DOHH2 (cell line): ENCODE results near the gene CAPN2.

Experiments
- EZH2phosphoT487 ChIP-seq: fragments of 200-600 bp; sonication (generic); IDR thresholded peaks from 2 replicates; pipeline ENCODE4 v1.6.1; 2017; ENCODE audit warnings: borderline replicate concordance, mild to moderate bottlenecking, antibody characterized with exemption, low read length, moderate library complexity, mixed read lengths
- TF ChIP-seq, protein P1 (sequence below): fragments of 200-600 bp; sonication (generic); IDR thresholded peaks from one replicate; pipeline ENCODE4 v1.5.1; 2014; ENCODE audit warnings: antibody characterized with exemption, mild to moderate bottlenecking, low read depth, low read length; ENCODE audit not compliant: poor library complexity, severe bottlenecking

DNA sequence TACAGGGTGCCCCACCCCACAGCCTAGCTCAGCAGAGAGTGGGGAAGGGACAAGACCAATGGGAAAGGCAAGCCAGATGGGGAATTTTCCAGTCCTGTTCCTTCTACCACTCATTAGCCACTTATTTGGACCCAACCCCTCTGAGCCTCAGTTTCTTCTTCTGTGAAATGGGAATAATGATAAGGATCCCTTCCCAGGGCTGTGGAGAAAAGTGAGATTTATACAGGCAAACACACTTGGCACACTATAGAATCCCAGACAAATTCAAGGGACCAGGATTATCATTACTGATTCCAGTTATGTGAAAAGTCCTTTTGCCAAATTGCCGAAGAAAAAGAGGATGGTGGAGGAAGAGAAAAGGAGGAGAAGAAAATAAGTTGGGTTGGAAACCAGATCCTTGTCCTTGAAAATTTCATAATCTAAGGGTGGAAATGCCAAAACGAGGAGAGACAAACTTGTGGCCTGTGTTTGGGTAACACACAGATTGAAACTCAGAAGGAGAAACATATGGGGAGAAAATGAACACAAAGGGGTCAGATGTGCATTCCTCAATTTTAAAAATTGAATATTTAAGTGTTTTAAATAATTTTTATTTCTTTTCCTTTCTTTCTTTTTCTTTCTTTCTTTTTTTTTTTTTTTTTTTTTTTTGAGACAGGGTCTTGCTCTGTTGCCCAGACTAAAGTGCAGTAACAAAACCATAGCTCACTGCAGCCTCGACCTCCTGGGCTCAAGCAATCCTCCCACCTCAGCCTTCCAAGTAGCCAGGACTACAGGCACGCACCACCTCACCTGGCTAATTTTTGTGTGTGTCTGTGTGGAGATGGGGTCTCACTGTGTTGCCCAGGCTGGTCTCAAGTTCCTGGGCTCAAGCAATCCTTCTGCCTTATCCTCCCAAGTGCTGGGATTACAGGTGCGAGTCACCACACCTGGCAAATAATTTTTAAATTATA is 9.6 kb downstream of the CAPN2 start:
- TF ChIP-seq, protein P1, sequence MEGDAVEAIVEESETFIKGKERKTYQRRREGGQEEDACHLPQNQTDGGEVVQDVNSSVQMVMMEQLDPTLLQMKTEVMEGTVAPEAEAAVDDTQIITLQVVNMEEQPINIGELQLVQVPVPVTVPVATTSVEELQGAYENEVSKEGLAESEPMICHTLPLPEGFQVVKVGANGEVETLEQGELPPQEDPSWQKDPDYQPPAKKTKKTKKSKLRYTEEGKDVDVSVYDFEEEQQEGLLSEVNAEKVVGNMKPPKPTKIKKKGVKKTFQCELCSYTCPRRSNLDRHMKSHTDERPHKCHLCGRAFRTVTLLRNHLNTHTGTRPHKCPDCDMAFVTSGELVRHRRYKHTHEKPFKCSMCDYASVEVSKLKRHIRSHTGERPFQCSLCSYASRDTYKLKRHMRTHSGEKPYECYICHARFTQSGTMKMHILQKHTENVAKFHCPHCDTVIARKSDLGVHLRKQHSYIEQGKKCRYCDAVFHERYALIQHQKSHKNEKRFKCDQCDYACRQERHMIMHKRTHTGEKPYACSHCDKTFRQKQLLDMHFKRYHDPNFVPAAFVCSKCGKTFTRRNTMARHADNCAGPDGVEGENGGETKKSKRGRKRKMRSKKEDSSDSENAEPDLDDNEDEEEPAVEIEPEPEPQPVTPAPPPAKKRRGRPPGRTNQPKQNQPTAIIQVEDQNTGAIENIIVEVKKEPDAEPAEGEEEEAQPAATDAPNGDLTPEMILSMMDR = no peak
- no peak for TF ChIP-seq EZH2phosphoT487
